Activated naive CD8-positive, alpha-beta T cell (primary cell): ENCODE data around the gene CABLES2.

Experiments
- H3K27ac Mint-ChIP-seq: one replicate; pipeline ENCODE4 v1.8.0; 2021; ENCODE audit warnings: mixed read lengths
- H3K27me3 Mint-ChIP-seq: one replicate; pipeline ENCODE4 v1.8.0; 2021; ENCODE audit warnings: mixed read lengths
- H3K36me3 Mint-ChIP-seq: one replicate; pipeline ENCODE4 v1.8.0; 2021; ENCODE audit warnings: mixed read lengths
- H3K4me1 Mint-ChIP-seq: one replicate; pipeline ENCODE4 v1.8.0; 2021; ENCODE audit warnings: low read depth, mixed read lengths
- H3K4me3 Mint-ChIP-seq: one replicate; pipeline ENCODE4 v1.8.0; 2021; ENCODE audit warnings: mild to moderate bottlenecking, mixed read lengths
- H3K9me3 Mint-ChIP-seq: one replicate; pipeline ENCODE4 v1.8.0; 2021; ENCODE audit warnings: low read depth, mixed read lengths

The CABLES2 gene

DNA sequence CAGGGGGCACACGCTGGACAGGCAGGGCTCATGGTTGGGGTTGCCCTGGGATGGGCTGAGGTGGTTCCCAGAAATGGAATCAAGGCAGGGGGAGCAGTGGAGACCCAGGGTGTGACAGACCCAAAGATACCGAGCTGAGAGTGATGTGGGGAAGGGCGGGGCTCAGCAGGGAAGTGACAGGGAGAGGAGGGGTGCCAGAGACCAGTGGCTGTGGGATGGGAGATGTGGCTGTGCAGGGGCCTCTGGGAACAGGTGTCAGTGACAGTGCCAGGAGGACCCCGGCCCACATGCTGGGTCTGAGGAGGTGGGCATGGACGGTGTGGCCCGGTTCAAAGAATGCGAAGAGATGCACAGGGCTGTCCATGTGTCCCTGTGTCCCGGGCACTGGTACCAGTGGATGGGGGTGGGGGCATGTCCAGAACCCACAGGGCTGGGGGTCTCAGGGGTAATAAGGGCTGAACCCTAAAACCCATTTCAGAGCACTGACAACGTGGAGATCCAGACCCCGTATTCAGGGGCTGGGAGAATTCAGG, 1.0 kb downstream of the CABLES2 start:
- Mint-ChIP-seq H3K4me3 (peak overlapping the region; percentile 78), H3K27me3 (no peaks in the 10 kb centered on the region), H3K9me3 (no peaks in the 10 kb centered on the region), H3K36me3 (no peaks in the 10 kb centered on the region), H3K27ac (no peak overlapping the region), H3K4me1 (peaks cover 25% of the 10 kb centered on the region)

DNA sequence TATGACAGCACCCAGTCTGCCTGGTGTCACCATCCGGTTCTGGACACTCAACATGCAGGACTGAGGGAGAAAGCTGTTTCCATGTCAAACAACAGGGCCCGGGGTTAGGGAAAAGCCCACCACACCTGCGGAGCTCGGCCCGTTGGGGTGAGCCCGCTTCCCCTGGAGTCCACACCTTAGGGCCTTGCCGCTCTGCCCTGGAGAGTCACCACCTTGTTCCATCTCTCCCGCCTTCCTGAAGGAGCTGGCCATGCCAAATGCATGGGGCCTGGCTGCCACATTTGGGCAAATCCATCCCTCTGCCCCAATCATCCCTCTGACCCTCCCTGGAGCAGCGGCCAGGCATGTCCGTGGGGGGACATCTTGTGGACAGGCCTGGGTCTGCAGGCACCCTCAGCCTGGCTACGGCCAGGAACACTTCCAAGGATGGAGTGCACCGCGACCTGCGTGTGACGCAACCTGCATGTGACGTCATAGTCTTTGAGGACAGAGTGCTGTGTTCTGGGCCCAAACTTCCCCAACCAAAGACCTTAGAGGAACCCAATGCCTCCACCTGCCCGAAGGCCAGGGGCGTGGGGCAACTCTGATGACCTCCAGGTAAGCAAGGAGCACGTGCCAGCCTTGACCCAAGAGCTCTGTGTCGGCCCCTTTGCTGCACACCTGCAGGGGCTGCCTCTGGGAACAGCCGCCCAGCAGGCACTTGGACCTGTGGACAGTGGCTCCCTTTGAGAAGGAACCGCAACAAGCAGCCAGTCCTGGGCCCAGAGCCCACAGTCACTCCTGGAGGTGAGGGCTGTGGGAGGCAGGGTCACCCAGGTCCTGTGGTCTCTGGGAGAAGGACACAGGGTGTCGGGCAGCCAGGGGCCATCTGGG, 1.7 kb downstream of the CABLES2 start:
- Mint-ChIP-seq H3K9me3 (no peaks in the 10 kb centered on the region), H3K36me3 (no peaks in the 10 kb centered on the region), H3K27me3 (no peaks in the 10 kb centered on the region), H3K4me3 (peak overlapping the region; percentile 78), H3K27ac (no peak overlapping the region), H3K4me1 (peaks cover 25% of the 10 kb centered on the region)

DNA sequence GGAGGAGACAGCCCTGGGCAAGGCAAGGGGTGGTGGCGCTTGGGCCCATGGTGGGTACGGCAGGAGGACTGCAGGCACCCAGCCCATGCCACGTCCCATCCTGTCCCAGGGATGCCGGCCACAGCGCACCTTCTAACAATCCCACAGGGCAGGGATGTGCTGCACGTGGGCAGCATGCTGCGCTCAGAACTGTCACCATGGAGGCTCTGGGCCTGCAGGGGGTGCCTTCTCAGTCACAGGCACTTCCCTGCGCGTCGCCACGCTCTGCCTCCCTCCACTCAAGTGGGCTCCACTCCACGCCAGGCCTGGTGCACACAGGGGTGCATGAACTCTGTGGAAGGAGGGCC, 2.4 kb downstream of the CABLES2 start:
- Mint-ChIP-seq H3K27ac (no peak overlapping the region), H3K27me3 (no peaks in the 10 kb centered on the region), H3K9me3 (no peaks in the 10 kb centered on the region), H3K36me3 (no peaks in the 10 kb centered on the region), H3K4me1 (peaks cover 22% of the 10 kb centered on the region), H3K4me3 (peak overlapping the region; percentile 32)

DNA sequence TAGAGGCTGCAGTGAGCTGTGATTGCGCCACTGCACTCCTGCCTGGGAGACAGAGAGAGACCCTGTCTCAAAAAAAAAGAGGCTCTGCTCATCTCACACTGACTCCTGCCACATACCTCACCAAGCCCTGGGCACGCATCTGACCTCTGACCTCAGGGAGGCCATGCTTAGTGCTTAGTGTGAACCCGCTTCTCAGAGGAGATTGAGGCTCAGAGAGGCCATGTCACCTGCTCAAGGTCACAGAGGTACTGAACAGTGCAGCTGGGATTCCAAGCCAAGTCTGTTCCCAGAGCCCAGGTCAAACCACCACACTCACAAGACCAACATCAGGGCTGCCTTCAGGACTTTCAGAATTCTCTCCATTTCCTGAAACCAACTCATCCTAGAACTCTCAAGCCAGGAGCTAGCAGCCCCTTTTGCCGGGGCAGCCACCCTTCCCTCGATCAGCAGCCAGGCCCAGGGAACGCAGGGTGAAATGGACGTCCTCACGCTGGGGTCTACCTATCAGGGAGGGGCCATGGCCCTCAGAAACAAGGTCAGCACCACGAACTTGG, 2.9 kb downstream of the CABLES2 start:
- H3K4me3 Mint-ChIP-seq = no peak overlapping the region
- peaks cover 18% of the 10 kb centered on the region for H3K4me1 Mint-ChIP-seq
- H3K27me3 Mint-ChIP-seq = no peaks in the 10 kb centered on the region
- no peak overlapping the region for H3K27ac Mint-ChIP-seq
- no peaks in the 10 kb centered on the region for H3K36me3 Mint-ChIP-seq
- no peaks in the 10 kb centered on the region for H3K9me3 Mint-ChIP-seq

DNA sequence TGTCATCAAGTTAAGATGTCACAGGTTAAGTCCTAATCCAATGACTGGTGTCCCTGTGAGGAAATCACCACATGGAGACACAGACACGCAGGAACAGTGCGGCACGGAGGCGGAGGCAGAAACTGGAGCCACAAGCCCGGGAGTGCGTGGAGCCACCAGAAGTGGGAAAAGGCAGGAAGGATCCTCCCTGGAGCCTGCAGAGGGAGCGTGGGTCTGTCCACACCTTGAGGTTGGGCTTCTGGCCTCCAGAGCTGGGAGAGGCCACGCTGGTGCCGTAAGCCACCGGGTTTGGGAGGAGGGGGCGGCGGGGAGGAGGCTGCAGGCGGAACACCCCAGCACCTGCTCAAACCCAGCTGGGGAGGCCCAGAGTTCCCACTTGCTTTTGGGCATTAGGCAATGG, 3.8 kb downstream of the CABLES2 start:
- Mint-ChIP-seq H3K4me1 (peaks cover 18% of the 10 kb centered on the region), H3K36me3 (no peaks in the 10 kb centered on the region), H3K27ac (no peak overlapping the region), H3K9me3 (no peaks in the 10 kb centered on the region), H3K4me3 (no peak overlapping the region), H3K27me3 (no peaks in the 10 kb centered on the region)

DNA sequence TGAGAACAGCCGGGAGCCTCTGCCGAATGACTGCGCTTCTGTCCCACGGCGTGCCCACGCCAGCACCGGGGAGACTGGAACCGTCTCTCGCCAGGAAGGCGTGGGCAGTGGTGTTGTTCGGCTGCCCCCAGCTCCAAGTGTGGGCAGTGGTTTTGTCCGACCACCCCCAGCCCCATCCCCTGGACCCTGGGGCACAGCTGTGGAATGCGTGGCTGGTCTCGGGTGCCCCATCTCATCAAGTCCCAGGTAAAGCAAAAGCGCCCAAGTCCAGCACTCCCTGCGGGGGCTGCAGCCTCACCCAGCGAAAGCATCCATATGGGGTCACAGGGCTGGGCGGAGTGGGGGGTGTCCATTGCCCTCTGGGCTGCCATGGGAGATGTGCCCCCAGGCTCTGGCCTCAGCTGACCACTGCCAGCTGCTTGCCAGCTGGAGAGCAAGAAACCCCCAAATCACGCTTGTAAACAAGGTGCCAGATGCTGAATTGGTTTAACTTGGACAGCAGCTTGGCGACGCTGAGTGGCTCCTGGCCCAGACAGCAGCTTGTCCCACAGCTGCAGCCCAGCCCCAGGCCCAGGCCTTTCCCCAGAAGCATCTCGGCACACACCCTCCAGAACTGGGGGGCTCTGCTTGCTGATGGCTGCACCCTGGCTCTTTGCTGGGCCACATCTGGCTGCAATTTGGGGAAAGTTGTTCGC, 4.5 kb downstream of the CABLES2 start:
- Mint-ChIP-seq H3K4me3 (no peak overlapping the region), H3K27ac (no peak overlapping the region), H3K36me3 (no peaks in the 10 kb centered on the region), H3K9me3 (no peaks in the 10 kb centered on the region), H3K27me3 (no peaks in the 10 kb centered on the region), H3K4me1 (peaks cover 18% of the 10 kb centered on the region)

DNA sequence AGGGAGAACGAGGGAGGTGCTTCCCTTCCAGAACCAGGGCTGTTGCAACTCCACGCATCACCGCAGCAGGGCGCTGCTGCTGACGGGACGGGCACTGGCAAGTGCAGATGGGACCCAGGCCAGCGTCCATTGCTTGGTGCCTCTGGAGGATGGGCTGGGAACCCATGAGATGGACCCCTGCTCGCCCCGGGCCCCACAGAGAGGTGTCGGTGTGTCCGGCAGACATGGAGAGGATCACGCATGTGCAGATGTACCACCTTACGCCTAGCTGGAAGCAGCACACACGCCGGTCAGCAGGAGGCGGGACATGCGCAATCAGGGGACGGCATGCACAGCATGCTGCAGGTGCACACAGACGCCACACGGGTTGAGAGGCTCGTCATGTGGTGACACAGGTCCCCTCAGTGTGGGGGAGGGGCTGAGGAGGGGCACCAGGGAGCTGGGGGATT, 5.7 kb downstream of the CABLES2 start:
- Mint-ChIP-seq H3K27me3 (no peaks in the 10 kb centered on the region), H3K36me3 (no peaks in the 10 kb centered on the region), H3K4me3 (no peak overlapping the region), H3K9me3 (no peaks in the 10 kb centered on the region), H3K4me1 (peaks cover 18% of the 10 kb centered on the region), H3K27ac (no peak overlapping the region)

DNA sequence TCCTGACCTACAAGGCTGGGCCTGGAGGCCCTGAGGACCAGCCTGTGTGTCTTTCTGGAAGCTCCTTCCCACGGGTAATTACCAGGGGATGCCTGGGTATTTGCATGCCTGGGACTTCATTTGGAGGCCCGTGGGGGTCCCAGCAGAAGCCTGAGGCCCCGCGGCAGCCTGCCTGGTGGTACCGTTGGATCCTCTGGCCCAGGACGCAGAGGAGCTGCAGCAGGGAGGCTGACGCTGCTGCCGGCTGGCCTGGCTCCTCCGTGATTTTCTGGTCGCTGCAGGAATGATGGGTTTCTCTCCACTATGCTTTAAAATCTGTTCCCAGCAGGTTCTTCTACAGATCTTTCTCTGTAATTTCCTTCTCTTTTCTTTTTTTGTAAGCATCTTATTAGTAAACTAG, 6.5 kb downstream of the CABLES2 start:
- Mint-ChIP-seq H3K36me3 (no peaks in the 10 kb centered on the region), H3K27me3 (no peaks in the 10 kb centered on the region), H3K4me1 (peaks cover 11% of the 10 kb centered on the region), H3K9me3 (no peaks in the 10 kb centered on the region), H3K27ac (no peak overlapping the region), H3K4me3 (no peak overlapping the region)

DNA sequence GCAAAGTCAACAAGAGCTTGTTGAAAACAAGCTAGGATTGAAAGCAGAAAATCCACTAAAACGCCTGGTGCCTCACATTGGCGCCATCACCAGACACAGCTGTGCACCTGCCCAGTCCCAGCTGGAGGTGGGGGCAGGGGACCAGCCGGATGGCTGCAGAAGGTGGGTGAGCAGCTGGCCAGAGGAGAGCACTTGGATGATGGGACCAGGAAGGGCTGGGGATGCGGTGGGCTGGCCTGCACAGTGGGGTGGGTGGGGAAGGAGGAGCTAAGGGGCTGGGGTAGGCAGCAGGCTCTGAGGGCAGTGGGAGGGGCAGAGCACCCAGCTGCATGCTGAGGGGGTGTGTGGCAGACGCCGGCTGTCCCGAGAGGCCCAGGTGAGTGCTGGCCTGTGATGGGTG, 7.1 kb downstream of the CABLES2 start:
- Mint-ChIP-seq H3K36me3 (no peaks in the 10 kb centered on the region), H3K4me3 (no peak overlapping the region), H3K27me3 (no peaks in the 10 kb centered on the region), H3K27ac (no peak overlapping the region), H3K9me3 (no peaks in the 10 kb centered on the region), H3K4me1 (peaks cover 6% of the 10 kb centered on the region)

DNA sequence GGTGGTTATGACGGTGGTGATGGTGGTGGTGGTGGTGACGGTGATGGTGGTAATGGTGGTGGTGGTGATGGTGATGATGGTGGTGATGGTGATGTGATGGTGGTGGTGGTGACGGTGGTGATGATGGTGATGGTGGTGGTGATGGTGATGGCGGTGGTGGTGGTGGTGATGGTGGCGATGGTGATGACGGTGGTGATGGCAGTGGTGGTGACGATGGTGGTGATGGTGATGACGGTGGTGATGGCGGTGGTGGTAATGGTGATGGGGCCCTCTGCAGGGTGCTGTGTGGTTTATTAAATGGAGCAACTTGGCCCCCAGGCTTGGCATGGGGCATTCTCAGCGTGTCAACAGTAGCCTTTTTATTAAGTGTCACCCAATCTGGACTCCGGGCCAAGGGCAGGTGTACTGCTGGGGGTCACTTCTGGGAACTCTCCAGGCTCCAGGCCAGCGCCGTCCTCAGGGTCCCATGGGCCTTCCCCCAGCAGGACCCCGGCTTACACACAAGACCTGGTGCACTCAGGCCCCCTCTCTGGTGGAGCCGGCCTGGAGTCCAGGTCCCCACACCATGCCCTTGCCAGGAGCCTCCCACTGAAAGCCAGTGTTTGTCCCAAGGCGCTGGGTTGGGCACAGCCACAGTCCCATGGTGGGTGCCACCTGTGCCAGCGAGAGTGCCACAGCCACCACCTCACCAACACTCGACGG, 8.8 kb downstream of the CABLES2 start:
- H3K4me1 Mint-ChIP-seq = peaks cover 1% of the 10 kb centered on the region
- H3K27me3 Mint-ChIP-seq = no peaks in the 10 kb centered on the region
- no peaks in the 10 kb centered on the region for H3K9me3 Mint-ChIP-seq
- no peaks in the 10 kb centered on the region for H3K36me3 Mint-ChIP-seq
- no peak overlapping the region for H3K27ac Mint-ChIP-seq
- H3K4me3 Mint-ChIP-seq = no peak overlapping the region

DNA sequence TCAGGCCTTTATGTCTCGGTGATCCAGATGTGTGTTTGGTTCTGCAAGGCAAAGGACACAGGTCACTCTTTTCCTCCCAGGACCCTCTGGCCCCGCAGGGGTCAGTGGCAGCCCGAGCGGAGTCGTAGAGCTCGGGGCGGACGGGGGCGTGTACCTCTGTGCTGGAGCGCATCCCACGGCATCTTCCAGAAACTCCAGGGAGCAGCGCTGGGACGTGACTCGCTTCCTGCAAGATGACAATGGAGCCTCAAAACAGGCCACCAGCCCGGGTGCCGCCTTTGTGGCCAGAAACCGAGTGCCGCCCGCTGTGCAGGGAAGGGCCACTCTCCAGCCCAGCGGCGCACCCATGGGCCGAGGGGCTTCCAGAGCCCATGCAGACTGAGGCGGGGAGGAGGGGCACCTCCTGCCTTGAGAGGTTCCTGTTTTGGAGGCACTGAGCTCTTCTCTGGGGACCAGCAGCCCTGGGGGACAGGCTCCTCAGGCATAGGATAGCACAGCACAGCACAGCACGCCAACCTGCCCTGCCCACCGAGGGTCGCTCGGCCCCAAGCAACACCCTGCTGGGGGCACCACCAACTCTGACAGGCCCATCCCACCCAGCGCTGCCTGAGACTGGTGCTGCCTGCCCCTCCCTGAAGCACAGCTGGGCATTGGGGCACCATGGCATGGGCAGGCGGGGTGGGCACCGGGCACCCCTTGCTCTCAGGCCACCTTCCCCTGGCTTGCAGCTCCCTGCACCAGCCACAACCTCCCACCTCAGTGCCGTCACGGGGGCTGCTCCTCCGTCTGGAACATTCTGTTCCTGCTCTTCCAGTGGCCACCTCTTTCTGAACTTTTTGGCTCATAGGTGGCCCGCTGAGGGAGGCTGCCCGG, 10.5 kb downstream of the CABLES2 start:
- Mint-ChIP-seq H3K36me3 (no peaks in the 10 kb centered on the region), H3K9me3 (no peaks in the 10 kb centered on the region), H3K27me3 (no peaks in the 10 kb centered on the region), H3K4me1 (no peaks in the 10 kb centered on the region), H3K27ac (no peak overlapping the region), H3K4me3 (no peak overlapping the region)

DNA sequence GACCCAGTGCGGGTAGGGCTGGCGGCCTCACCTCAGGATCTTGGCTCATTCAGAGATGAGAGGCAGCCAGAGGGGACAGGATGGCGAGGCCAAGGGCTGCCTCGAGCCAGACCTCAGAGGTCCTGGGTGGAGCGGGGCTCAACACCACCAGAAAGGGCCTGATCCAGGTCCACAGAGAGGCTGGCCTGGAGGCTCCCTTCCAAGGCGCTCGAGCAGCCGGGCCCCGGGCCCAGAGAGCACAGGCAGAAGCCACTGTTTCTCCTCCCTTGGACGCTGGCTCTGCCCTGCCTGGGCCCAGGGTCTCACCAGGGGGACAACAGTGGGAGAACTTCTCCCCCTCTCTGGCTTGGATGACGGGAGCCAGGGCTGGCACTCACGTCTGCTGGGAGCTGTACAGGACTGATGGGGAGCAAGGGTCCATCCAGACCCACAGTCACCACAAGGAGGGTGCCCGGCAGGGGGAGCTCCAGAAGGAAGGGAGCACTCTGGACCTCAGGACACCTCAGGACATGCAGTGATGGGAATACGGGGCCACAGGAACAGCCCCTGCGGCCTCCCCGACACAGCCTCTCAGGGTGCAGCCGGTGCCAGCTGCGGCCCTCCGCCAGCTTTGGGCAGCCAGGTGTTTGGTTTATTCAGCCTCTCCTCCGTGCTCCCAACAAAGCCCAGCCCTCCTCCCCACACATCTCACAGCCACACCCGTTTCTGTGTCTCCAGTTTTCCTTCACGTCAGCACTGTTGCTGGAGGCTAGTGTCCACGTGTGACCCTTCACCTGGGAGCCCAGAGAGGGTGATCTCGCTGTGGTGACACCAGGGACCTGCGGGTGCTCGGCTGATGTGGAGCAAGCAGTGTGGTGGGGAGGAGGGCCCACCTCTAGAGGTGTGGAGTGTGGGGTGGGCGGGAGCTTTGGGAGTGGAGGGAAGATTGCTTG, 11.5 kb downstream of the CABLES2 start:
- H3K4me3 Mint-ChIP-seq = no peak overlapping the region

More for the DNA sequence above, 11.5 kb downstream of the CABLES2 start:
- Mint-ChIP-seq H3K4me1 (no peaks in the 10 kb centered on the region), H3K27me3 (no peaks in the 10 kb centered on the region), H3K27ac (no peak overlapping the region), H3K36me3 (no peaks in the 10 kb centered on the region), H3K9me3 (no peaks in the 10 kb centered on the region)
